Brain microvascular endothelial cell (primary cell): ENCODE data around the gene FAM222A.

Source experiments
- DNase-seq: peaks from one replicate; pipeline ENCODE4 v3.0.0-alpha.2; 2020
- H3K27ac ChIP-seq: fragments of 250-450 bp; sonication (Bioruptor Pico); 2 replicates; pipeline ENCODE4 v1.5.1; 2020; ENCODE audit warnings: mild to moderate bottlenecking, moderate library complexity
- H3K27me3 ChIP-seq: fragments of 250-450 bp; sonication (Bioruptor Pico); replicated peaks from 2 replicates; pipeline ENCODE4 v1.5.1; 2020; ENCODE audit warnings: mild to moderate bottlenecking
- H3K36me3 ChIP-seq: fragments of 250-450 bp; sonication (Bioruptor Pico); replicated peaks from 2 replicates; pipeline ENCODE4 v1.5.1; 2020; ENCODE audit warnings: mild to moderate bottlenecking
- H3K4me3 ChIP-seq: 2 replicates; pipeline ENCODE4 v1.5.1; 2011; ENCODE audit warnings: low read depth, mild to moderate bottlenecking, control low read depth, low read length, moderate library complexity
- in situ Hi-C: cut with HindIII; loops from 2 replicates; pipeline ENCODE4 v1.10.0; 2017; ENCODE audit warnings: low sequenced_read_pairs, low pct_ligation_motif_present
- TF ChIP-seq, protein P1 (sequence below): IDR thresholded peaks from 2 replicates; pipeline ENCODE4 v1.5.1; 2011; ENCODE audit warnings: low read depth, mild to moderate bottlenecking, moderate library complexity, low read length, control low read depth, inconsistent platforms; ENCODE audit errors: missing control alignments

The FAM222A gene

GRCh38 chr12:109673379-109673778, 40.2 kb upstream of the FAM222A start:
- TF ChIP-seq, protein P1, sequence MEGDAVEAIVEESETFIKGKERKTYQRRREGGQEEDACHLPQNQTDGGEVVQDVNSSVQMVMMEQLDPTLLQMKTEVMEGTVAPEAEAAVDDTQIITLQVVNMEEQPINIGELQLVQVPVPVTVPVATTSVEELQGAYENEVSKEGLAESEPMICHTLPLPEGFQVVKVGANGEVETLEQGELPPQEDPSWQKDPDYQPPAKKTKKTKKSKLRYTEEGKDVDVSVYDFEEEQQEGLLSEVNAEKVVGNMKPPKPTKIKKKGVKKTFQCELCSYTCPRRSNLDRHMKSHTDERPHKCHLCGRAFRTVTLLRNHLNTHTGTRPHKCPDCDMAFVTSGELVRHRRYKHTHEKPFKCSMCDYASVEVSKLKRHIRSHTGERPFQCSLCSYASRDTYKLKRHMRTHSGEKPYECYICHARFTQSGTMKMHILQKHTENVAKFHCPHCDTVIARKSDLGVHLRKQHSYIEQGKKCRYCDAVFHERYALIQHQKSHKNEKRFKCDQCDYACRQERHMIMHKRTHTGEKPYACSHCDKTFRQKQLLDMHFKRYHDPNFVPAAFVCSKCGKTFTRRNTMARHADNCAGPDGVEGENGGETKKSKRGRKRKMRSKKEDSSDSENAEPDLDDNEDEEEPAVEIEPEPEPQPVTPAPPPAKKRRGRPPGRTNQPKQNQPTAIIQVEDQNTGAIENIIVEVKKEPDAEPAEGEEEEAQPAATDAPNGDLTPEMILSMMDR = no peak
- DNase-seq = no peak
- H3K27me3 ChIP-seq = peaks cover 14% of the 10 kb centered on the region
- in situ Hi-C loops = no loop called here
- H3K36me3 ChIP-seq = no peaks in the 10 kb centered on the region
- no peak overlapping the region for H3K27ac ChIP-seq
- no peak overlapping the region for H3K4me3 ChIP-seq

DNA sequence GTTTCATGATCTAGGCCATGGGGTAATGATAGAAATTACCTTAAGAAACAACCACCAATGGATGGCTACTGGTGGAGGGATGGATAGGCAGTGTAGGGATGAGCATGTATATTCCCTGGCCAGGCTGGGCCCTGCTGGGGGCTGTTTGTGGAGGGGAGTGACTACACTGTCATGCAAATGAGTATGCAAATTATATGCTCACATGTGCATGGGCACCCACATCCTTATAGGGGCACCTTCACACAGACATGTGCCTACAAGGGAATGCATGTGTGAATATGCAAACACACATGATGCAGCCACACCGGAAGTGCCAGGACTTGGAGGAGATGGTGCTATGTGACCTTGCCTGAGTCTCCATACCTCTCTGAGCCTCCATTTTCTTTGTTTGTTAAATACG, 39.7 kb upstream of the FAM222A start:
- Histone ChIP-seq H3K36me3 (no peaks in the 10 kb centered on the region), H3K27me3 (peaks cover 14% of the 10 kb centered on the region), H3K27ac (no peak overlapping the region), H3K4me3 (no peak overlapping the region)
- DNase-seq = no peak
- TF ChIP-seq, protein P1 = no peak
- in situ Hi-C loops = no loop called here

DNA sequence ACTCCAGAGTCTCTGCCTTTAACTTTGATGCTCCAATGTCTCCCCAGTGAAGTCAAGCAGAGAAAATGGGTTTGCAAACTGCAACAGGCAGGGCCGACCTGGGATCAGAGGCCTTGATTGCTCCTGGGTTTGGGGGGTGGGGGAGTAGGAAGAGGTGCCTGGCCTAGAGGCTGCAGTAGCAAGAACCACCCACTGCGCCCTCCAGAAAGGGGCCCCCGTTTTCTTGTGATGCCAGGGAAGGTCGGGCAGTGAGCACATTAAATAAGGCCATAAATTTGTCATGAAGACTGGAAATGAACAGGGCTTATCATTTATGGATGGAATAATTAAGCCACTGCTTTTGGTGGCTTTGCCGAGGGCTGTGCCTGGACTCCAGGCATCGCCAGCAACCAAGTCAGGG, 38.2 kb upstream of the FAM222A start:
- Histone ChIP-seq H3K36me3 (no peaks in the 10 kb centered on the region), H3K27me3 (peaks cover 19% of the 10 kb centered on the region), H3K4me3 (no peak overlapping the region), H3K27ac (no peak overlapping the region)
- TF ChIP-seq, protein P1 = no peak
- in situ Hi-C loops = no loop called here
- DNase-seq = no peak

- no peak for DNase-seq
- Histone ChIP-seq H3K27ac (no peak overlapping the region), H3K27me3 (peaks cover 19% of the 10 kb centered on the region), H3K36me3 (no peaks in the 10 kb centered on the region), H3K4me3 (no peak overlapping the region)
- in situ Hi-C loops = no loop called here
- TF ChIP-seq, protein P1 = no peak
These were observed 36.3 kb upstream of the FAM222A start for GRCh38 chr12:109677279-109677691.

- in situ Hi-C loops = no loop called here
- no peaks in the 10 kb centered on the region for H3K36me3 ChIP-seq
- H3K27ac ChIP-seq = no peak overlapping the region
- no peak overlapping the region for H3K4me3 ChIP-seq
- DNase-seq = no peak
- peaks cover 19% of the 10 kb centered on the region for H3K27me3 ChIP-seq
- TF ChIP-seq, protein P1 = no peak
These were observed 34.9 kb upstream of the FAM222A start for GRCh38 chr12:109678719-109679118.

DNA sequence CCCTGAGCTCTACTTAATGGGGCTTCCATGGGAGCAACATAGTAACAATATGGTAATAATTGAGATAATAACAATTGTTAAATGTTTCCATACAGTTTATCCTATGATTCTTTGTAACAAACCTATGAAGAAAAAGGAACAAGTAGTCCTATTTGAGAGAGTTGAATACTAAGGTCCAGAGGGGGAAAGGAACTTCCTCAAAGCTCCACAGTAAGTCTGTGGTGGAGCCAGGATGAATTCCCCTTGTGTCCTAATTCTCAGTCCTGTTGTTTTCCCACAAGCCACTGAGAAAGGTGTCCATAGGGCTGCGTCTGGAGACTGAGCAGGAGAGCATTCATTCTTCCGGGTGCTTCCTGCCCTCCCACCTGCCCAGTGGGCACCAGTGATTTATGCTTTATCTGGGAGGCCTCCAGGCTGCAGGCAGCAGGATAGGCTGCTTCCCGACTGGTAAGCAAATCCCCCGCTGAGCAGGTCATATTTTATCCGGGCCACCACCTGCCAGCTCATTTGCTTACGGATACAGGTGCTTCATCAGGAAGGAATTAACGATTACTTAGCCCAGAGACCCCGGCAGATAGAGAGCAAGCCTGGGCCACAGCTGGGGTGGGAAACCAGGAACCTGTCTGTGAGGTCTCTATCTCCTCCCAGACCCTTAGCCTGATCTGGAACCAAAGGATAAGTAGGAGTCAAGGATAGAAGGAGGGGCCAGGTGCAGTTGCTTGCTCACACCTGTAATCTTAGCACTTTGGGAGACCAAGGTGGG, 33.9 kb upstream of the FAM222A start:
- Histone ChIP-seq H3K27me3 (peaks cover 19% of the 10 kb centered on the region), H3K36me3 (no peaks in the 10 kb centered on the region), H3K4me3 (no peak overlapping the region), H3K27ac (no peak overlapping the region)
- DNase-seq = no peak
- in situ Hi-C loops = no loop called here
- TF ChIP-seq, protein P1 = no peak
